GM12878 (cell line): ENCODE measurements around the gene ENDOD1. TPM values are rescaled to one million over a fixed set of nuclear protein-coding genes. Genes with fewer than 3 reads are reported as not detected.

ENCODE experiments used
- ATAC-seq: fragments of 200-7000 bp; cut with Tn5 transposase; 3 replicates; pipeline ENCODE4 v1.9.1; 2020; ENCODE audit warnings: mild to moderate bottlenecking, moderate library complexity
- BruUV-seq: library from RNA; stranded (reverse); fragments of 400-500 nt; replicated peaks from 2 replicates; lab custom pipeline; 2021; lab: Mats Ljungman, UMichigan
- CTCF ChIA-PET: fragments of 300-600 bp; sonication (Branson Sonifier 250); formaldehyde crosslinking; extraction: SDS; loops from one replicate; lab custom pipeline; 2021; ENCODE audit warnings: inconsistent platforms; lab: Yijun Ruan, JAX
- POLR2A ChIA-PET: fragments of 350-600 bp; formaldehyde crosslinking; extraction: SDS; loops from one replicate; lab custom pipeline; 2021; ENCODE audit warnings: inconsistent platforms; lab: Charles Lee
- RAD21 ChIA-PET: fragments of 300-600 bp; sonication (Branson Sonifier 250); formaldehyde crosslinking; loops from one replicate; lab custom pipeline; 2023; ENCODE audit warnings: antibody characterized with exemption; ENCODE audit not compliant: unreplicated experiment; lab: Charles Lee
- SMC1A ChIA-PET: fragments of 300-600 bp; sonication (Branson Sonifier 250); formaldehyde crosslinking; loops from one replicate; lab custom pipeline; 2023; ENCODE audit not compliant: unreplicated experiment, uncharacterized antibody; lab: Charles Lee
- DNase-seq: peaks from one replicate; pipeline ENCODE4 v3.0.0-alpha.2; 2011; ENCODE audit warnings: low read depth, low spot score
- FAIRE-seq: peaks from 3 replicates; lab custom pipeline; 2011; peaks lifted over from hg19 to GRCh38; lab: Jason Lieb, UNC
- H2AFZ ChIP-seq: 2 replicates; pipeline ENCODE4 v1.6.0; 2011; ENCODE audit warnings: low read depth, low read length, control low read depth; ENCODE audit not compliant: control insufficient read depth
- H3K27ac ChIP-seq: 2 replicates; pipeline ENCODE4 v1.5.1; 2011; ENCODE audit warnings: control low read depth; ENCODE audit not compliant: control insufficient read depth, insufficient read depth
- H3K27me3 ChIP-seq, 2 experiments: replicated peaks in 1 of 2; 2 replicates each; pipeline versions ENCODE4 v1.6.0 to v1.6.1; 2011; ENCODE audit warnings: low read length in 1 of 2; ENCODE audit not compliant: control insufficient read depth in 2 of 2, insufficient read depth in 2 of 2
- H3K36me3 ChIP-seq, 2 experiments: 2 replicates each; pipeline ENCODE4 v1.5.1; 2011; ENCODE audit warnings: low read length in 1 of 2; ENCODE audit not compliant: control insufficient read depth in 2 of 2, insufficient read depth in 2 of 2
- H3K4me1 ChIP-seq: 2 replicates; pipeline ENCODE4 v1.6.1; 2011; ENCODE audit warnings: mild to moderate bottlenecking, low read length, moderate library complexity, mixed read lengths; ENCODE audit not compliant: control insufficient read depth, insufficient read depth
- H3K4me2 ChIP-seq: 2 replicates; pipeline ENCODE4 v1.6.0; 2011; ENCODE audit warnings: control low read depth; ENCODE audit not compliant: control insufficient read depth, insufficient read depth
- H3K4me3 ChIP-seq: fragments of 200-600 bp; sonication (generic); 2 replicates; pipeline ENCODE4 v1.5.1; 2016
- H3K79me2 ChIP-seq: 2 replicates; pipeline ENCODE4 v1.6.0; 2011; ENCODE audit warnings: low read length; ENCODE audit not compliant: control insufficient read depth, insufficient read depth
- H3K9ac ChIP-seq: 2 replicates; pipeline ENCODE4 v1.8.0; 2011; ENCODE audit warnings: low read length, control low read depth, mixed read lengths; ENCODE audit not compliant: control insufficient read depth, insufficient read depth
- H3K9me3 ChIP-seq: replicated peaks from 3 replicates; pipeline ENCODE4 v1.5.1; 2011; ENCODE audit warnings: mild to moderate bottlenecking, low read length; ENCODE audit not compliant: control insufficient read depth, insufficient read depth
- H4K20me1 ChIP-seq: 2 replicates; pipeline ENCODE4 v1.6.0; 2011; ENCODE audit not compliant: control insufficient read depth, insufficient read depth
- BCL3 ChIP-seq: IDR thresholded peaks from 2 replicates; pipeline ENCODE4 v1.6.1; 2011; ENCODE audit warnings: borderline replicate concordance, low read depth, mild to moderate bottlenecking, moderate library complexity, low read length; ENCODE audit not compliant: insufficient read depth, poor library complexity, severe bottlenecking
- CBX5 ChIP-seq: sonication (generic); IDR thresholded peaks from 2 replicates; pipeline ENCODE4 v1.6.1; 2016; ENCODE audit warnings: low read depth, moderate library complexity, mild to moderate bottlenecking, inconsistent platforms
- CHD1 ChIP-seq: IDR thresholded peaks from 2 replicates; pipeline ENCODE4 v1.6.1; 2012; ENCODE audit warnings: low read depth, low read length, improper control_type of control experiment
- CHD4 ChIP-seq: fragments of 200-600 bp; sonication (generic); IDR thresholded peaks from 2 replicates; pipeline ENCODE4 v1.6.1; 2016; ENCODE audit warnings: mild to moderate bottlenecking
- CREB1 ChIP-seq: IDR thresholded peaks from 2 replicates; pipeline ENCODE4 v1.6.1; 2012; ENCODE audit warnings: low read depth, mild to moderate bottlenecking, inconsistent platforms
- GATAD2B ChIP-seq: fragments of 450-650 bp; conservative IDR thresholded peaks from 2 replicates; pipeline ENCODE4 v1.6.1; 2017; ENCODE audit warnings: low read depth, mild to moderate bottlenecking, moderate library complexity
- IKZF2 ChIP-seq, 2 experiments: fragments of 450-650 bp; IDR thresholded peaks; 2 replicates each; pipeline ENCODE4 v1.6.1; 2017; ENCODE audit warnings: mild to moderate bottlenecking in 2 of 2, moderate library complexity in 2 of 2
- IRF3 ChIP-seq: fragments of 450-650 bp; IDR thresholded peaks from 2 replicates; pipeline ENCODE4 v1.6.1; 2014; ENCODE audit warnings: mild to moderate bottlenecking
- MEF2B ChIP-seq: fragments of 450-650 bp; IDR thresholded peaks from 2 replicates; pipeline ENCODE4 v1.6.1; 2018; ENCODE audit warnings: mild to moderate bottlenecking, moderate library complexity; ENCODE audit not compliant: partially characterized antibody, poor library complexity, severe bottlenecking
- NFIC ChIP-seq: IDR thresholded peaks from 2 replicates; pipeline ENCODE4 v1.6.1; 2012; ENCODE audit warnings: low read depth, mild to moderate bottlenecking, inconsistent platforms, low read length, moderate library complexity
- NFYA ChIP-seq: IDR thresholded peaks from 2 replicates; pipeline ENCODE4 v1.6.1; 2011; ENCODE audit warnings: low read depth, mild to moderate bottlenecking, low read length, improper control_type of control experiment, borderline replicate concordance
- NR2C1 ChIP-seq: fragments of 450-650 bp; IDR thresholded peaks from 2 replicates; pipeline ENCODE4 v1.6.1; 2017; ENCODE audit warnings: antibody characterized with exemption, mild to moderate bottlenecking, moderate library complexity
- PAX8 ChIP-seq: fragments of 450-650 bp; IDR thresholded peaks from 2 replicates; pipeline ENCODE4 v1.6.1; 2017; ENCODE audit warnings: mild to moderate bottlenecking, moderate library complexity
- POU2F2 ChIP-seq: IDR thresholded peaks from 3 replicates; pipeline ENCODE4 v1.6.1; 2011; ENCODE audit warnings: low read depth, mild to moderate bottlenecking, low read length, borderline replicate concordance
- RELA ChIP-seq: fragments of 450-650 bp; IDR thresholded peaks from 2 replicates; pipeline ENCODE4 v1.8.0; 2014; ENCODE audit warnings: borderline replicate concordance; ENCODE audit not compliant: partially characterized antibody
- REST ChIP-seq: IDR thresholded peaks from 2 replicates; pipeline ENCODE4 v1.6.1; 2012; ENCODE audit warnings: mild to moderate bottlenecking, low read depth, low read length
- SMAD1 ChIP-seq: fragments of 450-650 bp; IDR thresholded peaks from 2 replicates; pipeline ENCODE4 v1.6.1; 2018; ENCODE audit warnings: mild to moderate bottlenecking, low read depth; ENCODE audit not compliant: partially characterized antibody
- STAT1 ChIP-seq: fragments of 450-650 bp; conservative IDR thresholded peaks from 2 replicates; pipeline ENCODE4 v1.6.1; 2014; ENCODE audit warnings: antibody characterized with exemption, mild to moderate bottlenecking
- TCF12 ChIP-seq: IDR thresholded peaks from 2 replicates; pipeline ENCODE4 v1.6.1; 2011; ENCODE audit warnings: low read depth, mild to moderate bottlenecking, low read length
- ZNF207 ChIP-seq: fragments of 450-650 bp; IDR thresholded peaks from 2 replicates; pipeline ENCODE4 v1.6.1; 2014; ENCODE audit warnings: antibody characterized with exemption, mild to moderate bottlenecking, borderline replicate concordance
- in situ Hi-C: fragments of 300-500 bp; cut with MboI; formaldehyde crosslinking; loops from 9 replicates; pipeline ENCODE4 v1.14.3; 2018; ENCODE audit warnings: mixed read lengths
- intact Hi-C: fragments of 100-400 bp; cut with micrococcal nuclease; formaldehyde crosslinking; loops from one replicate; pipeline ENCODE4 v1.14.2; 2022; ENCODE audit not compliant: unreplicated experiment
- polyA plus RNA-seq, 11 experiments: library from polyadenylated mRNA; depleted of rRNA in 4 of 11; unstranded in 6 of 11; stranded (reverse) in 5 of 11; fragments of >200 nt; fragmentation: Nextera tagmentation in 4 of 11; fragmentation: Illumina TruSeq in 1 of 11; extraction: Ambion mirVana in 4 of 11; extraction: Trizol in 1 of 11; gene quantifications; 1 replicate in 1 of 11; 2 replicates in 10 of 11; pipeline versions ENCODE4 v1.2.1 to v1.2.3, GENCODE V29; 2011 to 2016; ENCODE audit warnings: inconsistent platforms in 2 of 11, missing spikeins in 2 of 11, low read depth in 1 of 11
- total RNA-seq, 4 experiments: library from RNA; depleted of rRNA in 3 of 4; stranded (reverse); fragments of >200 nt in 3 of 4; fragmentation: Illumina TruSeq in 1 of 4; extraction: Trizol in 1 of 4; gene quantifications; 2 replicates each; pipeline versions ENCODE4 v1.2.1 to v1.2.3, GENCODE V29; 2013 to 2021

ENDOD1 gene
- total and polyA plus RNA-seq, 10 of the 15 experiments (the other 5 are each of a cell fraction or from before 2014, with no cell fraction given): 6.0 to 30.0 (median 12.1) TPM

GRCh38 chr11:95154514-95154913, 64.9 kb downstream of the ENDOD1 start:
- FAIRE-seq (no peak), DNase-seq (no peak), ATAC-seq (peak; percentile 18)
- SMC1A ChIA-PET: interaction anchor here (0.8 to 12.5 kb wide), 59 partner anchors 10 to 1271 kb away, joined by 3 to 474 read pairs (median 5); partner anchors contain the start of genes CEP57, FAM76B, SESN3 and SRSF8
- H3K27ac ChIP-seq: no peak overlapping the region
- no peak overlapping the region for H3K4me2 ChIP-seq
- RAD21 ChIA-PET: interaction anchor here (0.6 to 16.6 kb wide), 52 partner anchors 10 to 1273 kb away, joined by 3 to 425 read pairs (median 4); partner anchors contain the start of genes CCDC82, ENDOD1, FAM76B and SESN3
- in situ Hi-C loops: loop anchor here (5.0 kb wide), 3 partner anchors 553 to 1273 kb away; no protein-coding TSS in a partner anchor
- no TSS peak for BruUV-seq
- no peak overlapping the region for H3K9ac ChIP-seq
- H3K79me2 ChIP-seq: no peaks in the 10 kb centered on the region
- POLR2A ChIA-PET: interaction anchor here (1.0 to 4.4 kb wide), 8 partner anchors 74 to 607 kb away, joined by 3 to 23 read pairs (median 3); partner anchors contain the start of gene SESN3
- CTCF ChIA-PET: interaction anchor here (0.6 to 24.1 kb wide), 66 partner anchors 9 to 1271 kb away, joined by 3 to 590 read pairs (median 5); partner anchors contain the start of genes CEP57, ENDOD1, SESN3 and SRSF8
- H3K9me3 ChIP-seq: no peaks in the 10 kb centered on the region
- no peak overlapping the region for H3K4me3 ChIP-seq
- H2AFZ ChIP-seq: no peak overlapping the region
- no peaks in the 10 kb centered on the region for H3K36me3 ChIP-seq
- intact Hi-C loops: loop anchor here (1.0 to 5.0 kb wide), 6 partner anchors 143 to 813 kb away; partner anchors contain the start of gene MTMR2
- no peaks in the 10 kb centered on the region; a peak in 1 of 4 replicates for H3K27me3 ChIP-seq
- peaks cover 2% of the 10 kb centered on the region; the same call in 1 of the 2 replicates for H3K4me1 ChIP-seq
- no peaks in the 10 kb centered on the region for H4K20me1 ChIP-seq
- peak; percentile 31; the same call in 1 of the 3 replicates for TF ChIP-seq POU2F2
- no peak for TF ChIP-seq STAT1
- no peak for TF ChIP-seq RELA
- TF ChIP-seq REST: no peak
- TF ChIP-seq SMAD1: no peak
- TF ChIP-seq CBX5: 0 out of 2 replicates have a peak, but pooled peaks have one; percentile 50
- TF ChIP-seq BCL3: no peak
- no peak for TF ChIP-seq NFIC
- TF ChIP-seq NR2C1: no peak
- no peak for TF ChIP-seq PAX8
- TF ChIP-seq CHD1: no peak
- TF ChIP-seq NFYA: no peak
- TF ChIP-seq GATAD2B: no peak
- no peak for TF ChIP-seq ZNF207
- no peak for TF ChIP-seq CREB1
- no peak for TF ChIP-seq MEF2B
- no peak for TF ChIP-seq CHD4
- no peak for TF ChIP-seq IKZF2 (IDR thresholded peaks at IDR 0.05)
- TF ChIP-seq TCF12: no peak
- TF ChIP-seq IRF3: no peak
